ENCODE measurements around the gene SERPINA9. TPM values are rescaled to one million over a fixed set of nuclear protein-coding genes. Genes with fewer than 3 reads are reported as not detected.

SERPINA9 gene
- total RNA-seq, 1 donor from 2014 or later: not detected

DNA sequence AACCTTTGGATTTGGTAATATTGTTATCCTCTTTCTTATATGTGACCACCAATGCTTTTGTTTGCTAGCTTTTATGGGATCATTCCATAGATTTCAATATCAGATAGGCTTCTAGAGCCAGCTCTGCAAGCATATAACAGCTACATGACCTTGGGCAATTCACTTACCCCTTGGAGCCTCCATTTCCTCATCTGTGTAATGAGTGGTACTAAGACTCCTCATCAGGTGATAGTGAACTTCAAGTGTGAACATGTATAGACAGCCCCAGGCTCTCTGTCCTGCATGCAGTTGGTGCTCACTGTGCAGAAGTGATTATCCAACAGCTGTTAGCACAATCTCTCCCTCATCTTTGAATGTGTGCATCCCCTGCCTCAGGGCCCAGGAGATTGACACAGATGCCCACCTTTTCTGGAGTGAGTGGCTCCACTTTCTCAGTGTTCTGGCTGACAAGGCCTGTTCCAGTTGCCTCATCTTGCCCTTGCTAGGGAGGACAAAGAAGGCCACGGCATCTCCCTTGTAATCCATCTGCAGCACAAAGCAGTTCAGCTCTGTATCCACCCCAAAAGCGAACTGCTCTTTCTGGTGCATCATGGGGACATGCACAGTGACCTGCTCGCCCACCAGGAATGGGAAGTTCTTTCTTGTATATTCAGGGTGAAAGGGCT lies 9.2 kb downstream of the SERPINA9 start:
- H3K27me3 ChIP-seq: no peaks in the 10 kb centered on the region
- intact Hi-C loops (cut with DNase I): no loop called here
- H3K36me3 ChIP-seq: no peaks in the 10 kb centered on the region
- no peaks in the 10 kb centered on the region for H3K4me1 ChIP-seq
- no peaks in the 10 kb centered on the region for H3K9me3 ChIP-seq
- no peak overlapping the region for H3K4me3 ChIP-seq
- DNase-seq (ENCODE audit: low spot score in 2 of 2): peak in 1 of 2 donors; percentile 28
- H3K27ac ChIP-seq: no peak overlapping the region
- TF ChIP-seq, protein P1, sequence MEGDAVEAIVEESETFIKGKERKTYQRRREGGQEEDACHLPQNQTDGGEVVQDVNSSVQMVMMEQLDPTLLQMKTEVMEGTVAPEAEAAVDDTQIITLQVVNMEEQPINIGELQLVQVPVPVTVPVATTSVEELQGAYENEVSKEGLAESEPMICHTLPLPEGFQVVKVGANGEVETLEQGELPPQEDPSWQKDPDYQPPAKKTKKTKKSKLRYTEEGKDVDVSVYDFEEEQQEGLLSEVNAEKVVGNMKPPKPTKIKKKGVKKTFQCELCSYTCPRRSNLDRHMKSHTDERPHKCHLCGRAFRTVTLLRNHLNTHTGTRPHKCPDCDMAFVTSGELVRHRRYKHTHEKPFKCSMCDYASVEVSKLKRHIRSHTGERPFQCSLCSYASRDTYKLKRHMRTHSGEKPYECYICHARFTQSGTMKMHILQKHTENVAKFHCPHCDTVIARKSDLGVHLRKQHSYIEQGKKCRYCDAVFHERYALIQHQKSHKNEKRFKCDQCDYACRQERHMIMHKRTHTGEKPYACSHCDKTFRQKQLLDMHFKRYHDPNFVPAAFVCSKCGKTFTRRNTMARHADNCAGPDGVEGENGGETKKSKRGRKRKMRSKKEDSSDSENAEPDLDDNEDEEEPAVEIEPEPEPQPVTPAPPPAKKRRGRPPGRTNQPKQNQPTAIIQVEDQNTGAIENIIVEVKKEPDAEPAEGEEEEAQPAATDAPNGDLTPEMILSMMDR (IDR thresholded peaks at IDR 0.05): no peak

DNA sequence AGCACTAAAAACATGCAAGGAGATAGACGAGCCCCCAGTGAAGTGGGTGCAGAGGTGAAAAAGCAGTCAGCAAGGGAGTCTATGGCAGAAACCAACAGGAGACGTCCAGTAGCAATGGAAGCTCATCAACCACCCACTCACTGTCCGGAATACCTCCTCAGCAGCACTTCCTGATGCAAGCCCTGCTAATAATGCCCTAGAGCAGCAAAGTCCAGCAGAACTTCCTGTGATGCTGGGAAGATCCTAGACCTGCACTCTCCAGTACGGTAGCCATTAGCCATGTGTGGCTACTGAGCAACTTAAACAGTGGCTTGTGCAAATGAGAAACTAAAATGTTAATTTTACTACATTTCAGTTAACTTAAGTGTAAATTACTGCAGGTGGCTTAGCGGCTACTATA lies 11.0 kb downstream of the SERPINA9 start:
- H3K4me3 ChIP-seq: no peak overlapping the region
- no peaks in the 10 kb centered on the region for H3K36me3 ChIP-seq
- H3K9me3 ChIP-seq: no peaks in the 10 kb centered on the region
- no peak overlapping the region for H3K27ac ChIP-seq
- H3K4me1 ChIP-seq: no peaks in the 10 kb centered on the region
- H3K27me3 ChIP-seq: no peaks in the 10 kb centered on the region
- peak in 1 of 2 donors; percentile 2 for DNase-seq (ENCODE audit: low spot score in 2 of 2)
- TF ChIP-seq, protein P1 (IDR thresholded peaks at IDR 0.05): no peak
- intact Hi-C loops (cut with DNase I): no loop called here

DNA sequence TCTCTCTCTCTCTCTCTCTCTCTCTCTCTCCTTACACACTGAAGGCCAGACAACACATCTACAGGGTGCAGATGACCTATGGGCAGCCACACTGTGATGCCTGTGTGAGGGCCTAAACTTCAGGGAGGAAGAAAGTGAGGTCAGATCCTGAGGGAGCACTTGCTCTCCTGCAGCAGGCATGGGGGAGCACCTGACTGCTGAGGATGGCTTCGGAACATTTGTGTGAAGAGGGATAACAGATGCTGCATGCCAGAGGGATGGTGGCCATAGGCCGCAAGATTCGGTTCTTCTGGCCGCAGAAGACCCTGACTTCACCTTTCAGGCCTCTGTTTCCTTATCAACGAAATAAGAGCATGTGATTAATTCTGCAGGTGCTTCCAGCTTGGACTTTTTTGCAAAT lies 11.7 kb downstream of the SERPINA9 start:
- peak in 1 of 2 donors; percentile 24 for DNase-seq (ENCODE audit: low spot score in 2 of 2)
- intact Hi-C loops (cut with DNase I): no loop called here
- TF ChIP-seq, protein P1 (IDR thresholded peaks at IDR 0.05): no peak
- no peaks in the 10 kb centered on the region for H3K4me1 ChIP-seq
- no peaks in the 10 kb centered on the region for H3K9me3 ChIP-seq
- no peaks in the 10 kb centered on the region for H3K27me3 ChIP-seq
- H3K36me3 ChIP-seq: no peaks in the 10 kb centered on the region
- H3K4me3 ChIP-seq: no peak overlapping the region
- H3K27ac ChIP-seq: no peak overlapping the region

DNA sequence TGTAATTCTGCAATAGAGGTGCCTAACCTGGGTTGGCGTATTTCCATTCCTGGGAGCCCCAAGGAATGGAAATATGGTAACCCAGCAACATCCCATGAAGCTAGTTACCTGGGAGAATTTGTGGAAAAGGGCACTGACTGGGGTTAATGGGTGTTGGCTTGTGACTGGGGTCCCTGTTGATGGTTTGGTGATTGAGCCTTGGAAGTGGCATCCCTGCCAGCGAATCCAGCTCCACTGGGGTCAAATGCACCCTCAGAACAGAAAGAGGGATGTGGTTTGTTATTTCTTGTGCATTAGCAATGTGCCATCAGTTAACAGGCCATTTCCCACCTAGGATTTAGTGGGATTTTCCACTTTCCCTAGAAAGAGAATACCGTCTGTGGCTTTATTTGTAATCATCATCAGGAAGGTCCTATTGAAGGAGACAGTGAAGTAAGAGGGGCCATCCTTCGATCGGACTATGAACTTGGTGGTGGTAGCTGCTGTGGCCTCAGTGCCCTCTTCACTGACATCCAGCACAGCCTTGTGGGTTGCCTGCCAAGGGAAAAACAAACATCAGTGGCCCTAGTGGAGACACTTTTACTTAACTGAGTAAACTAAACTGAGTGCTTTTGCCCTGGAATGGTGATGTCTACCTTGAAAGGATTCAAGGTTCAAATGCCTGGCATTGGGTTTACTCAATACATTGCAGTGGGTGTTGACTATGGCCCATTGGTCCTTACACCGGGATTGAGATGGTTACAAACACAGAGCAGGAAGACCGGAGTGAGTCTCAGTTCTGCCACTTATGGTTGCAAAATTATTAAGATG lies 13.0 kb downstream of the SERPINA9 start:
- intact Hi-C loops (cut with DNase I): no loop called here
- Histone ChIP-seq H3K27ac (no peak overlapping the region), H3K4me3 (no peak overlapping the region), H3K36me3 (no peaks in the 10 kb centered on the region), H3K27me3 (no peaks in the 10 kb centered on the region), H3K9me3 (no peaks in the 10 kb centered on the region), H3K4me1 (no peaks in the 10 kb centered on the region)
- TF ChIP-seq, protein P1 (IDR thresholded peaks at IDR 0.05): no peak
- peak in 1 of 2 donors; percentile 25 for DNase-seq (ENCODE audit: low spot score in 2 of 2)

DNA sequence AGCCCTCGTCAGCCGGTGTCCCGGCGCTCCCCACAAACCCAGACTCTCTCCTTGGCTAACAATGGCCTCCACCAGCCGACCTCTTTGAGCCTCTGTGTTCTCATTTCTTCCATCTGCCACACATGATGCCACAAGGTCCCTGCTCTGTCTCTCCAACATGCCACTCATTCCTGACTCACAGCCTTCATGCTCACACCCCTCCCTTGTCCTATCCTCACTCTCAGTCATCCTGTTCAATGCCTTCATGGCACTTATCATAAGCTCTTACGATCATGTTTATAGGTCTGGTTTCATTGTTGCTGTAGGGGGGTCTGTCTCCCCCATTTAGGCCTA lies 13.8 kb downstream of the SERPINA9 start:
- intact Hi-C loops (cut with DNase I): no loop called here
- H3K27me3 ChIP-seq: no peaks in the 10 kb centered on the region
- no peak overlapping the region for H3K4me3 ChIP-seq
- TF ChIP-seq, protein P1 (IDR thresholded peaks at IDR 0.05): no peak
- H3K36me3 ChIP-seq: no peaks in the 10 kb centered on the region
- H3K27ac ChIP-seq: no peak overlapping the region
- no peaks in the 10 kb centered on the region for H3K4me1 ChIP-seq
- H3K9me3 ChIP-seq: no peaks in the 10 kb centered on the region
- DNase-seq (ENCODE audit: low spot score in 2 of 2): no peak
